Neural progenitor cell (in vitro differentiated cells): ENCODE results near the gene KCNS1. TPM values are rescaled to one million over a fixed set of nuclear protein-coding genes. Genes with fewer than 3 reads are reported as not detected.
A peak's percentile ranks its signal among the peaks of the same experiment; 100 is the strongest.

Source experiments
- DNase-seq: peaks from one replicate; pipeline ENCODE4 v3.0.0-alpha.2; 2016; ENCODE audit warnings: low spot score
- H2AFZ ChIP-seq: fragments of 200-600 bp; sonication (generic); replicated peaks from 2 replicates; pipeline ENCODE4 v1.6.1; 2016; ENCODE audit warnings: antibody characterized with exemption
- H3F3A ChIP-seq: fragments of 200-600 bp; sonication (generic); 2 replicates; pipeline ENCODE4 v1.6.1; 2016; ENCODE audit warnings: antibody characterized with exemption, low read depth
- H3K27ac ChIP-seq: fragments of 200-600 bp; sonication (generic); 2 replicates; pipeline ENCODE4 v1.5.1; 2016; ENCODE audit warnings: mild to moderate bottlenecking
- H3K27me3 ChIP-seq: fragments of 200-600 bp; sonication (generic); 2 replicates; pipeline ENCODE4 v1.6.1; 2016; ENCODE audit warnings: mild to moderate bottlenecking, moderate library complexity
- H3K36me3 ChIP-seq: fragments of 200-600 bp; sonication (generic); 2 replicates; pipeline ENCODE4 v1.5.1; 2016
- H3K4me1 ChIP-seq: fragments of 200-600 bp; sonication (generic); 2 replicates; pipeline ENCODE4 v1.6.1; 2016; ENCODE audit warnings: mixed run types
- H3K4me2 ChIP-seq: fragments of 200-600 bp; sonication (generic); 2 replicates; pipeline ENCODE4 v1.6.1; 2016
- H3K4me3 ChIP-seq: fragments of 200-600 bp; sonication (generic); 2 replicates; pipeline ENCODE4 v1.5.1; 2016
- H3K79me2 ChIP-seq: fragments of 200-600 bp; sonication (generic); 2 replicates; pipeline ENCODE4 v1.6.1; 2016; ENCODE audit warnings: low read depth
- H3K9ac ChIP-seq: fragments of 200-600 bp; sonication (generic); 2 replicates; pipeline ENCODE4 v1.6.1; 2016
- H3K9me3 ChIP-seq: fragments of 200-600 bp; sonication (generic); 2 replicates; pipeline ENCODE4 v1.5.1; 2016; ENCODE audit warnings: low read depth
- H4K20me1 ChIP-seq: fragments of 200-600 bp; sonication (generic); 2 replicates; pipeline ENCODE4 v1.6.1; 2016; ENCODE audit warnings: low read depth
- H3K27ac Mint-ChIP-seq: 3 replicates; pipeline ENCODE4 v1.8.0; 2021; ENCODE audit warnings: mixed read lengths
- H3K27me3 Mint-ChIP-seq: 2 replicates; pipeline ENCODE4 v1.8.0; 2022; ENCODE audit warnings: low read depth, mild to moderate bottlenecking, inconsistent platforms, moderate library complexity, mixed read lengths; ENCODE audit not compliant: insufficient read depth
- H3K36me3 Mint-ChIP-seq: 3 replicates; pipeline ENCODE4 v1.8.0; 2021; ENCODE audit warnings: mixed read lengths
- H3K4me1 Mint-ChIP-seq: 3 replicates; pipeline ENCODE4 v1.8.0; 2021; ENCODE audit warnings: mixed read lengths
- H3K4me3 Mint-ChIP-seq: 3 replicates; pipeline ENCODE4 v1.8.0; 2021; ENCODE audit warnings: mild to moderate bottlenecking, moderate library complexity, mixed read lengths
- H3K9me3 Mint-ChIP-seq: 3 replicates; pipeline ENCODE4 v1.8.0; 2020; ENCODE audit warnings: mixed read lengths
- CTCF ChIP-seq: fragments of 200-600 bp; sonication (generic); IDR thresholded peaks from 2 replicates; pipeline ENCODE4 v1.5.1; 2017; ENCODE audit warnings: antibody characterized with exemption, mild to moderate bottlenecking
- EZH2 ChIP-seq: fragments of 200-600 bp; sonication (generic); IDR thresholded peaks from 2 replicates; pipeline ENCODE4 v1.6.1; 2017; ENCODE audit warnings: antibody characterized with exemption, mild to moderate bottlenecking, moderate library complexity
- EZH2phosphoT487 ChIP-seq: fragments of 200-600 bp; sonication (generic); IDR thresholded peaks from 2 replicates; pipeline ENCODE4 v1.6.1; 2017; ENCODE audit warnings: antibody characterized with exemption
- total RNA-seq: library from RNA; depleted of rRNA; stranded (reverse); fragments of >200 nt; gene quantifications from 2 replicates; pipeline ENCODE4 v1.2.3, GENCODE V29; 2015; ENCODE audit warnings: low replicate concordance

The KCNS1 gene
- total RNA-seq, 1 donor from 2014 or later, result not detected

GRCh38 chr20:45058168-45058850 lies 42.6 kb downstream of the KCNS1 start:
- Histone ChIP-seq H3K27ac (no peak overlapping the region), H3K79me2 (no peaks in the 10 kb centered on the region), H2AFZ (no peak overlapping the region), H3K4me2 (no peak overlapping the region), H3K36me3 (no peaks in the 10 kb centered on the region), H3K4me1 (no peaks in the 10 kb centered on the region), H3K4me3 (no peak overlapping the region), H3F3A (no peaks in the 10 kb centered on the region), H4K20me1 (no peaks in the 10 kb centered on the region), H3K9me3 (no peaks in the 10 kb centered on the region), H3K9ac (peak overlapping the region; percentile 20), H3K27me3 (no peaks in the 10 kb centered on the region)
- Mint-ChIP-seq H3K4me1 (peaks cover 8% of the 10 kb centered on the region), H3K9me3 (peaks cover 1% of the 10 kb centered on the region), H3K27me3 (no peaks in the 10 kb centered on the region), H3K36me3 (peaks cover 11% of the 10 kb centered on the region), H3K4me3 (no peak overlapping the region), H3K27ac (no peak overlapping the region)
- TF ChIP-seq EZH2phosphoT487 (no peak), EZH2 (no peak), CTCF (no peak)
- DNase-seq, result no peak

GRCh38 chr20:45056473-45057173 lies 44.3 kb downstream of the KCNS1 start:
- H3K9me3 Mint-ChIP-seq, result no peaks in the 10 kb centered on the region
- no peak for DNase-seq
- no peak overlapping the region for H3K4me3 Mint-ChIP-seq
- peaks cover 4% of the 10 kb centered on the region for H3K36me3 Mint-ChIP-seq
- Histone ChIP-seq H3K9ac (no peak overlapping the region), H3K36me3 (no peaks in the 10 kb centered on the region), H3K4me2 (no peak overlapping the region), H3F3A (no peaks in the 10 kb centered on the region), H2AFZ (no peak overlapping the region), H3K27me3 (no peaks in the 10 kb centered on the region), H3K27ac (no peak overlapping the region), H4K20me1 (peaks cover 11% of the 10 kb centered on the region), H3K79me2 (no peaks in the 10 kb centered on the region), H3K4me1 (peaks cover 5% of the 10 kb centered on the region), H3K4me3 (no peak overlapping the region), H3K9me3 (no peaks in the 10 kb centered on the region)
- peaks cover 22% of the 10 kb centered on the region for H3K4me1 Mint-ChIP-seq
- no peak overlapping the region for H3K27ac Mint-ChIP-seq
- no peak for TF ChIP-seq CTCF
- TF ChIP-seq EZH2phosphoT487, result no peak
- no peak for TF ChIP-seq EZH2
- H3K27me3 Mint-ChIP-seq, result no peaks in the 10 kb centered on the region

- Histone ChIP-seq H3K9ac (no peak overlapping the region), H2AFZ (no peak overlapping the region), H3K36me3 (no peaks in the 10 kb centered on the region), H3K4me1 (peaks cover 9% of the 10 kb centered on the region), H3K79me2 (no peaks in the 10 kb centered on the region), H3K9me3 (no peaks in the 10 kb centered on the region), H3F3A (no peaks in the 10 kb centered on the region), H4K20me1 (peaks cover 26% of the 10 kb centered on the region), H3K4me2 (no peak overlapping the region), H3K27ac (no peak overlapping the region), H3K4me3 (no peak overlapping the region), H3K27me3 (no peaks in the 10 kb centered on the region)
- Mint-ChIP-seq H3K4me1 (peaks cover 29% of the 10 kb centered on the region), H3K27ac (no peak overlapping the region), H3K9me3 (no peaks in the 10 kb centered on the region), H3K36me3 (peaks cover 4% of the 10 kb centered on the region), H3K4me3 (no peak overlapping the region), H3K27me3 (no peaks in the 10 kb centered on the region)
- DNase-seq, result no peak
- TF ChIP-seq CTCF, result no peak
- no peak for TF ChIP-seq EZH2phosphoT487
- no peak for TF ChIP-seq EZH2
Observed at GRCh38 chr20:45055056-45055455, 45.9 kb downstream of the KCNS1 start.
